CD4-positive, alpha-beta T cell treated with Interleukin-4 for 4 hours (primary cell): ENCODE measurements around the gene GRAMD4.
"Not testable (repeated sequence)": the region's sequence is repeated elsewhere in the genome, so short reads cannot be mapped to it uniquely, and the experiment has no call there.

Source experiments
- DNase-seq: peaks from one replicate; pipeline ENCODE4 v3.0.0-alpha.2; 2020

GRAMD4 gene

DNA sequence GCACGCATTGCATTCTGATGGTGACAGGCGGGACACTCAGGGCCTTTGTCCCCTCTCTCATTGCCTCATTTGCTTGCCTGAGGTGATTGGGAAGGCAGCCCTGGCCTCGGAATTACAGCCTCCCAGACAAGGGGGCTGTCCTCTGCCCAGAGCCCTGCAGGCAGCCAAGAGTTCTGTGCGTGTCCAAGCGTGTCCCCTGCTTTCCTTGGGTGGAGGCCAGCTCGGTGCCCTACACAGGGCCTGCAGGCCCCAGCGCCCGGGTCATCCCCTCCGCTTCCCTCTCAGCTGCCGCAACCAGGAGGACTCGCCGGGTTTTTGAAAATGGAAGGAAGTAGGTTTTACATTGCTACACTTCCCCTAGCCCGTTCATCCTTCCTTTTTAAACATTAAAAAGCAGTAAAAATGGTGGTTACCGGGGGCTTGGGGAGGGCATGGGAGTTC, 1.9 kb downstream of the GRAMD4 start:
- no peak for DNase-seq

GRCh38 chr22:46625113-46625842, 5.1 kb downstream of the GRAMD4 start:
- no peak for DNase-seq

- no peak for DNase-seq
Observed at GRCh38 chr22:46625843-46626349, 5.7 kb downstream of the GRAMD4 start.

DNA sequence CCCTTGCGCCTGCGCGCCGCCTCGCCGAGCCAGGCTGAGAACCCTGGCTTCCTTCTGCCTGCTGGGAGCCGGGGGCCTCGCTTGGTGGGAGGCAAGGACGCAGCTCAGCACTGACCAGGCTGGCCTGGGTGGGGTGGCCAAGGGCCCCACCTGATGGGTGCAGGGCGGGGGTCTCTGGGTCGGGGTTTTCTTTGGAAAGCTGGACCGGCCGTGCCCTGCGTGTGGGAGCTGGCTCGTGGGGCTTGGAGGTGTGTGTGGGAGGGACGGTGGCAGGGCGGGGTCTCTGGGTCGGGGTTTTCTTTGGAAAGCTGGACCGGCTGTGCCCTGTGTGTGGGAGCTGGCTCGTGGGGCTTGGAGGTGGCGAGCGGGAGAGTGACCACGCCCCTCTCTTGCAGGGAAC, 6.2 kb downstream of the GRAMD4 start:
- no peak for DNase-seq

DNA sequence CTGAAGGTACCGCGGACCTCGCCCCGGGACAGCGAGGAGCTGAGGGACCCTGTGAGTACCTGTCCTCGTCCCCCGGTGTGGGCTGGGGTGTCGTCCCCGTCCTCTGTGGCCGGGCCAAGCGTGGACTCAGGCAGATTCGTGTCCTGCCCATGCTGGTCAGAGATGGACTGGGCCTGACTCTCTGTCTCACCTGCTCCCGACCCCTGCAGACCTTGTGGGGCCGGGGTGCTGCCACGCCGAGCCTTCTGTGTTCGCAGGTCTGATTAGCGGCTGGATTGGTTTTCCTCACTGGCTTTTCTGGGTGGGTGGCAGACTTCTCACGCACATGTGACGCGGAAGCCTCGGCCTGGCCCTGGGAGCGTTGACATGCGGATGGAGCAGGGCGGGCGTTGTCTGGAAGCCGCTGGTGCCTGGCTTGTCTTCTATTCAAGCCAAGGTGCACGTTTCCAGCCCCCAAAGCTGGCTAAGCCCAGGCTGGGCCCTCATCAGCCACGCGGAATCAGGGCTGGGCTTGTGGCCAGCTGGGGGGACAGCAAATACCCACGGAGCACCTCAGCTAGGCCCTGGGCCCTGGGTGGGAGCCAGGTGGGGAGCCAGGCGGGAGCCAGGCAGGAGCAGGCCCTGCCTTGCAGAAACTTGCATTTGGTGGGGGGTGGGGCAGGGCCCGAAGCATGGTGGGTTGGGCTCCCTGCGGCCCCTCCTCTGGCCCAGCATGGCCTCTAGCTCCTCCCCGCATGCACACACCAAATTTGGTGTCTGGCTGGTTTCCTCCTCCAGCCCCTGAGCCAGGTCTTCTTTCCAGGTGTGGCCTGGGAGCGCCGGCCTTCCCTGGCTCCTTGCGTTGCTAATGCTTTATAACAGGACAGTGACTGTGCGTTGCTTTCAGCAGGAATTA, 7.0 kb downstream of the GRAMD4 start:
- no peak for DNase-seq

GRCh38 chr22:46627806-46628482, 7.8 kb downstream of the GRAMD4 start:
- DNase-seq: no peak

DNA sequence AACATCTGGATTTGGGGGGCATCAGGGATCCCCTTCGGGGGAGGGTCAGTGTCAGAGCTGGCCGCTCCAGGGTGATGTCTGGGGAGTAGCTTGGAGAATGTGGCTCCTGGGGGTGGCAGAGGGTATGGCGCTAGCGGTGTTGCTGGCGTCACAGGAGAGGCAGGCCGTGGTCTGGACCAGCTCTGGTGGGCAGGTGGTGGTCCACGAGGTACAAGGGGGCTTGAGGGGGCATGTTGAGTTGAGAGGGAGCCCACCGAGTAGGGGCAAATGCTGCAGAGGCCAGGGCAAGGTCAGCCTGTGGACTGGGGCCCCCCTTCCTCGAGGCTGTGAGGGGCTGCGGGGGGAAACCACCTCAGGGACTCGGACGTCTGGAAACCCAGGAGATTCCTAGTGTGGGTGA, 8.6 kb downstream of the GRAMD4 start:
- DNase-seq: no peak

- no peak for DNase-seq
Observed at GRCh38 chr22:46629291-46629690, 9.1 kb downstream of the GRAMD4 start.

- DNase-seq: no peak
Observed at GRCh38 chr22:46631113-46631512, 10.9 kb downstream of the GRAMD4 start.

DNA sequence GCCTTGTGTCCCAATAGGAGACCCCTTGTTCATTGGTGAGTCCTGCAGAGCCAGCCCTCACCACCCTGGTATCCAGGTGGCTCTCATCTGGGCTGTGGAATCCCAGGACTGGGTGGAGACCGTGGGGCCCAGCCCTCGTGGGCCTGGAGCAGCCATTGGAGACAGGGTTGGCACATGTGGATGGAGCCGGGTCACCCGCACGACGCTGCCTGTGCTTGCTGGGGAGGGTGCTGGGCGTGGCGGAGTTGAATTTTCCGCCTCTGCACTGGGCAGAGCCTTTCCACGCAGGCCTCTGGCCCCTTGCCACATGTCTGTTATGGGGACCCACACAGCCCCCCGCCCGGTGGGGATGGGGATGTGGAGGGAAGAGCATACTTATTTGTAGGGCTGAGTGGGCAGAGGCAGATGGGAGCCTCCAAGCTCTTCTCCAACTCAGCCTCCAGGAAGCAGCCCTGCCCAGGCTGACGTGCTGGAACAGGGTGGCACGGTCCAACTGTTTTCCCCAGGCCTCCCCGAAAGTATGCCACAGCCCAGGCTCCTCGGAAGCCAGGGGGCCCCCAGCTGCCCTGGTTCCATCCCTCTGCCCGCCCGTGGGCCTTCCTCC, 12.6 kb downstream of the GRAMD4 start:
- DNase-seq: no peak

DNA sequence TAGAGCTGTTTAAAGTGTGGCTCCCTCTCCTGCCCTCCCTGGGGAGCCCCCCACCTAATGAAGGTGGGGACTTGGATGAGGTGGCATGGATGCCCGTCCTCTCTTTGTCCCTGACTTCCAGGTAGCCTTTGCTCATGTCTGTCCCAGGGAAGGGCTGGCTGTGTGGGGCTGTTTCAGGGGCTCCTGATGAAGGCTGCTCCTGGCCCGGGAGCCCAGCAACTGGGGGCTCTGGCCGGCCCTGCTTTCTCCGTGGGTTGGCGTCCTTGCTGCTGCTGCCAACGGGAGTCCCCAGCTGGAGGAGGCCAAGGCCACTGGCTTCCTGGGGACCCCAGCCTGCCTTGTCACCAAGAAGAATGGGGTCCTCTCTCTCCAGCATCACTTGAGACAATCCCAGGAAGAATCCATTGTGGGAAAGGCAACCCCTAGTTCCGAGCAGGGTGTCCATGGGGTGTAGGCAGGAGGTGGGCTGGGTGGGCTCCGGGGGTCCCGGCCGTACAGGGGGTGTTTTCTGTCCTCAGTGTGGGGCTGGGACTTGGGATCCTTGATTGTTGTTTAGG, 13.2 kb downstream of the GRAMD4 start:
- DNase-seq: no peak

- no peak for DNase-seq
Observed at GRCh38 chr22:46634011-46634699, 14.0 kb downstream of the GRAMD4 start.

DNA sequence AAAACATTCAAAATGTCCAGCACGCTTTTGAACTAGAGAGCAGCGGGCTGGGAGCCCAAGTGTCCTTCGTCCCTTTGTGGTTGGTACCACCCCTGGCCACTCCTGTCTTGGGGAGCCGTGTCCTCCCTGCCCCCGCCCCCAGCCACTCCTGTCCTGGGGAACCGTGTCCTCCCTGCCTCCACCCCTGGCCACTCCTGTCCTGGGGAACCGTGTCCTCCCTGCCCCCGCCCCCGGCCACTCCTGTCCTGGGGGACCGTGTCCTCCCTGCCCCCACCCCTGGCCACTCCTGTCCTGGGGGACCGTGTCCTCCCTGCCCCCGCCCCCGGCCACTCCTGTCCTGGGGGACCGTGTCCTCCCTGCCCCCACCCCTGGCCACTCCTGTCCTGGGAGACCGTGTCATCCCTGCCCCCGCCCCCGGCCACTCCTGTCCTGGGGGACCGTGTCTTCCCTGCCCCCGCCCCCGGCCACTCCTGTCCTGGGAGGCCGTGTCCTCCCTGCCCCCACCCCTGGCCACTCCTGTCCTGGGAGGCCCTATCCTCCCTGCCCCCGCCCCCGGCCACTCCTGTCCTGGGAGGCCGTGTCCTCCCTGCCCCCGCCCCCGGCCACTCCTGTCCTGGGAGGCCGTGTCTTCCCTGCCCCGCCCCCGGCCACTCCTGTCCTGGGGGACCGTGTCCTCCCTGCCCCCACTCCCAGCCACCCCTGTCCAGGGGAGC, 14.9 kb downstream of the GRAMD4 start:
- not testable (repeated sequence) for DNase-seq

DNA sequence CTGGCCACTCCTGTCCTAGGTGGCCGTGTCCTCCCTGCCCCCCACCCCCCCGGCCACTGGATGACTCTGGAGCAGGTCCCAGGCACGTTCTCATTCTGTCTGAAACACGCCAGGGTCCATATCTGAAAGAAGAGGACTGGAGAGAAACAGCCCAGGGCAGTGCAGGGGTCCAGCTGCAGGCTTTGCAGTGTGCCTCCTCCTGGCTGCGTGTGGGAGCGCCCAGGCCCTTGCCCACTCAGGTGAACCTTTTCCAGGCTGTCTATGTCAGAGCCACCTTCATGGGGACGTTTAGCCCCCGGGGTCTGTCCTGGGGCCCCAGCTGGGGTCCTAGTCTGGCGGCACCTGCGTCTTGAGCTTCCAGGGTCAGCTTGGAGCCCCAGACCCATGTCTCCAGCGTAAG, 15.6 kb downstream of the GRAMD4 start:
- no peak for DNase-seq

GRCh38 chr22:46636221-46637002, 16.2 kb downstream of the GRAMD4 start:
- DNase-seq: no peak

- no peak for DNase-seq
Observed at GRCh38 chr22:46637711-46638600, 17.8 kb downstream of the GRAMD4 start.

DNA sequence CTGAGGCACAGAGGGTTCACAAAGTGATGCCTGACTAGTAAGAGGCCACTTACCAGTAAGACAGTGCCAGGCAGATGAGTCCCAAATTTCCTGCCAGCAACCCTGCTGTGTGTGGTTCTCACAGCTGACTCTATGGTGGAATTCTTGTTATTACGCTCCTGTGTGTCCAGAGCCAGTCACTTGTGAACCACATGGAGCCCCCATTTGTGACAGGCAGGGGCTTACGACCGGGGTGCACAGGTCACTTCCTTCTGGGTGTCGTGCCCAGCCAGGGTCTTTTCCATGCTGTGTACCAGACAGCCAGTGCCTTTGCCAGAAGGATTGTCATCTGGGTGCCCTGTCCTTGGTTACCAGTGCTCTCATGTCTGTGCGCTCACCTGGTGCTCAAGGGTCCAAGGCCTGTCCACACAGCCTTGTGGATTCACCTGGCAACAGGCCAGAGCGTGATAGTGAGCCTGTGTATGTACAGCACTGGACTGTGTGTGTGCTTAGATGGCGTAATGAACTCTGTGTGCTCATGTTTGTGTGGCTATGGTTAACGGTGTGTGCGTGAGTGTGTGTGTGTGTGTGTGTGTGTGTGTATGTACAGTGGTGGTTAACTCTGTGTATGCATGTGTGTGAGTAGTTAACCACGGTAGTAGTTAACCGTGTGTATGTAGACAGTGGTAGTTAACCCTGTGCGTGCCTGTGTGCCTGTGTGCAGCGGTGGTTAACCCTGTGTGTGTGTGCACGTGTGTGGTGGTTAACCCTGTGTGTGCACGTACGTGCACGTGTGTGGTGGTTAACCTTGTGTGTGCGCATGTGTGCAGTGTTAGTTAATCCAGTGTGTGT, 18.6 kb downstream of the GRAMD4 start:
- DNase-seq: no peak

DNA sequence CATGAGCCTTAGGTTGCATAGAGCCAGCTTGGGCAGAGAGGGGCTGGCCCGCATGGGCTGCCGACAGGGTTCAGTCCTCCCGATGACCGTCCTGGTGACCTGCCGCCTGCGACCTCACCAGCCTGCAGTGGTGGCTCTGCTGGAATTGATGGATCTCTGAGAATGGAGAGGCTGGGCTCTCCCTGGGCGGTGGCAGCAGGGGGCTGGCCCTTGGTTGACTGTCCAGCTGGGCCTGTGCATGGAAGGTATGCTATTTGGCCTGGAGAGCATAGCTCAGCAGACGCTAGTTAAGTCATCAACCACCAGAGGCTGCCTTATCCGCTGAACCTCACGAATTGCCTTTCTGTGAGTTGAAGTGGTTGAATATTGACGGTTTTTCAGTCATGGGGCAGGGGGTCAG, 19.7 kb downstream of the GRAMD4 start:
- no peak for DNase-seq
